ENCODE results near the gene RNF220.

The RNF220 gene

GRCh38 chr1:44674113-44675000 is 269.3 kb downstream of the RNF220 start, which contains the start of the genes ARMH1 and TMEM53:
Gene ARMH1 (plus strand): TSS chr1:44674714. CDS start chr1:44689698, 14,984 bp downstream.
Gene TMEM53 (minus strand): TSS chr1:44674481. CDS start chr1:44674391, 90 bp downstream.
- DNase-seq (ENCODE audit: low read depth in 1 of 2, low spot score in 1 of 2) = peak; percentile 80 to 98
- in situ Hi-C loops (cut with HindIII; ENCODE audit: low pct_unique_long_range_greater_than_20kb, low sequenced_read_pairs) = no loop called here
- no peak for TF ChIP-seq JUND (IDR thresholded peaks at IDR 0.05; ENCODE audit: low read depth)

GRCh38 chr1:44675186-44675585 is 270.1 kb downstream of the RNF220 start:
- in situ Hi-C loops (cut with HindIII; ENCODE audit: low pct_unique_long_range_greater_than_20kb, low sequenced_read_pairs) = no loop called here
- no peak for DNase-seq (ENCODE audit: low read depth in 1 of 2, low spot score in 1 of 2)
- no peak for TF ChIP-seq JUND (IDR thresholded peaks at IDR 0.05; ENCODE audit: low read depth)

- DNase-seq (ENCODE audit: low read depth in 1 of 2, low spot score in 1 of 2) = no peak
- no peak for TF ChIP-seq JUND (IDR thresholded peaks at IDR 0.05; ENCODE audit: low read depth)
- in situ Hi-C loops (cut with HindIII; ENCODE audit: low pct_unique_long_range_greater_than_20kb, low sequenced_read_pairs) = no loop called here
Observed at GRCh38 chr1:44676484-44677200, 271.6 kb downstream of the RNF220 start.

GRCh38 chr1:44677201-44677766 is 272.2 kb downstream of the RNF220 start:
- TF ChIP-seq JUND (IDR thresholded peaks at IDR 0.05; ENCODE audit: low read depth) = no peak
- in situ Hi-C loops (cut with HindIII; ENCODE audit: low pct_unique_long_range_greater_than_20kb, low sequenced_read_pairs) = no loop called here
- DNase-seq (ENCODE audit: low read depth in 1 of 2, low spot score in 1 of 2) = peak; percentile 11 to 53

GRCh38 chr1:44678120-44678519 is 273.1 kb downstream of the RNF220 start:
- DNase-seq (ENCODE audit: low read depth in 1 of 2, low spot score in 1 of 2) = no peak
- in situ Hi-C loops (cut with HindIII; ENCODE audit: low pct_unique_long_range_greater_than_20kb, low sequenced_read_pairs) = no loop called here
- no peak for TF ChIP-seq JUND (IDR thresholded peaks at IDR 0.05; ENCODE audit: low read depth)

GRCh38 chr1:44678626-44679025 is 273.6 kb downstream of the RNF220 start:
- in situ Hi-C loops (cut with HindIII; ENCODE audit: low pct_unique_long_range_greater_than_20kb, low sequenced_read_pairs) = no loop called here

GRCh38 chr1:44679468-44679867 is 274.4 kb downstream of the RNF220 start:
- in situ Hi-C loops (cut with HindIII; ENCODE audit: low pct_unique_long_range_greater_than_20kb, low sequenced_read_pairs) = no loop called here
- no peak for TF ChIP-seq JUND (IDR thresholded peaks at IDR 0.05; ENCODE audit: low read depth)
- no peak for DNase-seq (ENCODE audit: low read depth in 1 of 2, low spot score in 1 of 2)

More at GRCh38 chr1:44678626-44679025, 273.6 kb downstream of the RNF220 start:
- no peak for DNase-seq (ENCODE audit: low read depth in 1 of 2, low spot score in 1 of 2)
- TF ChIP-seq JUND (IDR thresholded peaks at IDR 0.05; ENCODE audit: low read depth) = no peak

GRCh38 chr1:44681905-44682882 is 277.1 kb downstream of the RNF220 start:
- TF ChIP-seq JUND (IDR thresholded peaks at IDR 0.05; ENCODE audit: low read depth) = no peak
- DNase-seq (ENCODE audit: low read depth in 1 of 2, low spot score in 1 of 2) = no peak
- in situ Hi-C loops (cut with HindIII; ENCODE audit: low pct_unique_long_range_greater_than_20kb, low sequenced_read_pairs) = no loop called here

GRCh38 chr1:44682883-44683265 is 277.8 kb downstream of the RNF220 start:
- TF ChIP-seq JUND (IDR thresholded peaks at IDR 0.05; ENCODE audit: low read depth) = no peak
- in situ Hi-C loops (cut with HindIII; ENCODE audit: low pct_unique_long_range_greater_than_20kb, low sequenced_read_pairs) = no loop called here
- no peak for DNase-seq (ENCODE audit: low read depth in 1 of 2, low spot score in 1 of 2)

GRCh38 chr1:44684525-44684924 is 279.5 kb downstream of the RNF220 start:
- in situ Hi-C loops (cut with HindIII; ENCODE audit: low pct_unique_long_range_greater_than_20kb, low sequenced_read_pairs) = no loop called here
- TF ChIP-seq JUND (IDR thresholded peaks at IDR 0.05; ENCODE audit: low read depth) = no peak
- DNase-seq (ENCODE audit: low read depth in 1 of 2, low spot score in 1 of 2) = no peak

GRCh38 chr1:44685218-44685617 is 280.2 kb downstream of the RNF220 start:
- in situ Hi-C loops (cut with HindIII; ENCODE audit: low pct_unique_long_range_greater_than_20kb, low sequenced_read_pairs) = no loop called here
- no peak for DNase-seq (ENCODE audit: low read depth in 1 of 2, low spot score in 1 of 2)
- TF ChIP-seq JUND (IDR thresholded peaks at IDR 0.05; ENCODE audit: low read depth) = no peak

GRCh38 chr1:44685881-44686280 is 280.8 kb downstream of the RNF220 start:
- DNase-seq (ENCODE audit: low read depth in 1 of 2, low spot score in 1 of 2) = no peak
- TF ChIP-seq JUND (IDR thresholded peaks at IDR 0.05; ENCODE audit: low read depth) = no peak
- in situ Hi-C loops (cut with HindIII; ENCODE audit: low pct_unique_long_range_greater_than_20kb, low sequenced_read_pairs) = no loop called here

Measured in T47D (cell line).